ENCODE results near the gene PPP2CA. TPM values are rescaled to one million over a fixed set of nuclear protein-coding genes. Genes with fewer than 3 reads are reported as not detected.

The PPP2CA gene
- total and polyA plus RNA-seq, 2 of the 13 experiments (the other 11 are each of a cell fraction or from before 2014, with no cell fraction given), result 82.4 to 171 TPM

- H4K20me1 ChIP-seq (ENCODE audit: insufficient read depth, low read length), result no peaks in the 10 kb centered on the region
- no peak overlapping the region for H3K4me3 ChIP-seq (replicated peaks in 1 of 3; ENCODE audit: insufficient read depth in 1 of 3, low read depth in 2 of 3, low read length in 3 of 3)
- H3K9ac ChIP-seq (ENCODE audit: insufficient read depth, low read depth, low read length), result no peak overlapping the region
- FAIRE-seq (no peak), ATAC-seq (peak; percentile 28; the same call in 2 of the 3 replicates), DNase-seq (ENCODE audit: low spot score) (peak; percentile 67)
- in situ Hi-C loops (cut with HindIII; ENCODE audit: extremely low pct_ligation_motif_present, low pct_unique_long_range_greater_than_20kb) (no loop called here), intact Hi-C loops (cut with micrococcal nuclease; ENCODE audit: unreplicated experiment) (loop anchor here (5.0 kb wide), 1 partner anchor 45 kb away; no protein-coding TSS in a partner anchor)
- no peaks in the 10 kb centered on the region for H3K27me3 ChIP-seq (ENCODE audit: control insufficient read depth in 1 of 2, insufficient read depth in 2 of 2, low read length in 2 of 2)
- H3K4me2 ChIP-seq (ENCODE audit: low read depth, low read length), result peak overlapping the region; percentile 64
- no peaks in the 10 kb centered on the region for H3K79me2 ChIP-seq (ENCODE audit: insufficient read depth, low read length)
- H3K27ac ChIP-seq (ENCODE audit: extremely low read length, insufficient read depth, low read length), result no peak overlapping the region
- H3K36me3 ChIP-seq (replicated peaks in 1 of 2; ENCODE audit: control insufficient read depth in 1 of 2, insufficient read depth in 2 of 2, low read length in 2 of 2), result no peaks in the 10 kb centered on the region
- ChIA-PET CTCF (ENCODE audit: low intra/inter-chr PET ratio, low total read pairs) (no interaction called here), POLR2A (interaction anchor here (5.0 kb wide), 1 partner anchor 16 kb away, joined by 59 read pairs; the partner anchor contains the start of gene PPP2CA)
- 60% methylated on average over 1 of the region's 5 CpGs for WGBS (ENCODE audit: low lambda C conversion rate)
- peak overlapping the region; percentile 37 for H2AFZ ChIP-seq (ENCODE audit: low read length)
- H3K4me1 ChIP-seq (ENCODE audit: insufficient read depth, low read length), result peaks cover 60% of the 10 kb centered on the region
- BruUV-seq (replicated peaks), result no TSS peak
- no peaks in the 10 kb centered on the region for H3K9me3 ChIP-seq (ENCODE audit: low read length)
- TF ChIP-seq ARNTL (CRISPR knock-in tag; IDR thresholded peaks at IDR 0.05), result 0 out of 2 replicates have a peak, but pooled peaks have one; percentile 33
- TF ChIP-seq ZNF431 (CRISPR knock-in tag; IDR thresholded peaks at IDR 0.05; ENCODE audit: borderline replicate concordance, low read depth), result no peak
- TF ChIP-seq ATF7 (IDR thresholded peaks at IDR 0.05), result no peak
- no peak for TF ChIP-seq ATF7 (CRISPR knock-in tag; IDR thresholded peaks at IDR 0.05)
- no peak for TF ChIP-seq CREM (IDR thresholded peaks at IDR 0.05)
- TF ChIP-seq CREM (CRISPR knock-in tag; IDR thresholded peaks at IDR 0.05), result no peak
- TF ChIP-seq ZNF12 (CRISPR knock-in tag; IDR thresholded peaks at IDR 0.05), result peak; percentile 59; the same call in 1 of the 2 replicates
- no peak for TF ChIP-seq FOXA1 (IDR thresholded peaks at IDR 0.05)
- TF ChIP-seq FOXA1 (CRISPR knock-in tag; IDR thresholded peaks at IDR 0.05), result peak; percentile 92
- TF ChIP-seq TSC22D2 (CRISPR knock-in tag; IDR thresholded peaks at IDR 0.05; ENCODE audit: borderline replicate concordance), result no peak
- 0 out of 2 replicates have a peak, but pooled peaks have one; percentile 27 for TF ChIP-seq THAP11 (CRISPR knock-in tag; IDR thresholded peaks at IDR 0.05)
- TF ChIP-seq AGO2 (optimal IDR thresholded peaks at IDR 0.05; ENCODE audit: low read depth, low read length), result no peak
- TF ChIP-seq GATAD2A (CRISPR knock-in tag; IDR thresholded peaks at IDR 0.05), result peak; percentile 28; the same call in 1 of the 2 replicates
- TF ChIP-seq ZNF263 (CRISPR knock-in tag; IDR thresholded peaks at IDR 0.05), result 0 out of 2 replicates have a peak, but pooled peaks have one; percentile 50
- TF ChIP-seq FOXK1 (CRISPR knock-in tag; IDR thresholded peaks at IDR 0.05; ENCODE audit: borderline replicate concordance, low read depth), result peak; percentile 38; the same call in 1 of the 2 replicates
- no peak for TF ChIP-seq ZNF597 (CRISPR knock-in tag; IDR thresholded peaks at IDR 0.05)
- no peak for TF ChIP-seq SKIL (CRISPR knock-in tag; IDR thresholded peaks at IDR 0.05; ENCODE audit: borderline replicate concordance)
- peak; percentile 54; the same call in 1 of the 2 replicates for TF ChIP-seq MAFF (IDR thresholded peaks at IDR 0.05; ENCODE audit: low read depth, low read length)
- TF ChIP-seq CREB1 (IDR thresholded peaks at IDR 0.05), result 0 out of 2 replicates have a peak, but pooled peaks have one; percentile 18
- TF ChIP-seq CREB1 (CRISPR knock-in tag; IDR thresholded peaks at IDR 0.05), result peak; percentile 27; the same call in 1 of the 2 replicates
- no peak for TF ChIP-seq GTF3A (CRISPR knock-in tag; conservative IDR thresholded peaks at IDR 0.05)
- 0 out of 2 replicates have a peak, but pooled peaks have one; percentile 32 for TF ChIP-seq TFE3 (CRISPR knock-in tag; IDR thresholded peaks at IDR 0.05)
- TF ChIP-seq GLI4 (CRISPR knock-in tag; IDR thresholded peaks at IDR 0.05; ENCODE audit: borderline replicate concordance), result no peak
- 0 out of 2 replicates have a peak, but pooled peaks have one; percentile 36 for TF ChIP-seq ZNF335 (CRISPR knock-in tag; IDR thresholded peaks at IDR 0.05)
Observed at GRCh38 chr5:134242146-134242545, 16.3 kb upstream of the PPP2CA start.

Measured in HepG2 (cell line).